HG03139 (cell line): ENCODE results near the gene SMC1B.
"Not testable (repeated sequence)": the region's sequence is repeated elsewhere in the genome, so short reads cannot be mapped to it uniquely, and the experiment has no call there.

Source experiments
- ATAC-seq: cut with Tn5 transposase; IDR thresholded peaks from one replicate; pipeline ENCODE4 v1.9.1; 2021; ENCODE audit not compliant: unreplicated experiment

The SMC1B gene

DNA sequence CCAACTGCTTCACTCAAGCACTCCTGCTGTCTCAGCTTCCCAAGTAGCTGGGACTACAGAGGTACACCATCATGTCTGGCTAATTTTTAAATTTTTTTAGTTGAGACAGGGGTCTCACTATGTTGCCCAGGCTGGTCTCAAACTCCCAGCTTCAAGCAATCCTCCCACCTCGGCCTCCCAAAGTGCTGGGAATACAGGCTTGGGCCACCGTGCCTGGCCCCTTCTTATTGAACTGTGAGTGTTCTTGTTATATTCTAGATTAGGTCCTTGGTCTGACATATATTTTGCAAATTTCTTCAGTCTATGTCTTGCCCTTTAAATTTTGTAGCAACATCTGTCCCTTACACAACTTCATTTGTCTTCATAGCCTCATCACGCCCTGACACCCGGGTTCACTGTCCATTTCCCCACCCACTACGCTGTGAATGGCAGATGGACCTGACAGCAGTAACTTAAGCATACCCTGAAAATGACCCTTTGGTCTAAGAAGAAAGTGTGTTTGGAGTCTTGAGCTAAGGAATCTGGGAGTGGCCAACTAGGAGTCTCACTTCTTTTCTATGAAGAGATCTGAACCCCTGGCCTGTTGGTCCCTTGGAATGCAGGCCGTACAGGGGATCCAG is 107.8 kb downstream of the SMC1B start:
- no peak for ATAC-seq

DNA sequence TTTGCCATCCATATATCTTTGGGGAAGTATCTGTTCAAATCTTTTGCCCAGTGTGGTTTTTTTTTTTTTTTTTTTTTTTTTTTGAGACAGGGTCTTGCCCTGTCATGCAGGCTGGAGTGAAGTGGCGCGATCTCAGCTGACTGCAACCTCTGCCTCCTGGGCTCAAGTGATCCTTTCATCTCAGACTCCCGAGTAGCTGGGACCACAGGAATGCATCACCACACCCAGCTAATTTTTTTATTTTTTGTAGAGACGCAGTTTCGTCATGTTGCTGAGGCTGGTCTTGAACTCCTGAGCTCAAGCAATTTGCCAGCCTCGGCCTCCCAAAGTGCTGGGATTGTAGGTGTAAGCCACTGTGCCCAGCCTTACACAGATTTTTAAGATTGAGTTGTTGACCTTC is 108.4 kb downstream of the SMC1B start:
- no peak for ATAC-seq

DNA sequence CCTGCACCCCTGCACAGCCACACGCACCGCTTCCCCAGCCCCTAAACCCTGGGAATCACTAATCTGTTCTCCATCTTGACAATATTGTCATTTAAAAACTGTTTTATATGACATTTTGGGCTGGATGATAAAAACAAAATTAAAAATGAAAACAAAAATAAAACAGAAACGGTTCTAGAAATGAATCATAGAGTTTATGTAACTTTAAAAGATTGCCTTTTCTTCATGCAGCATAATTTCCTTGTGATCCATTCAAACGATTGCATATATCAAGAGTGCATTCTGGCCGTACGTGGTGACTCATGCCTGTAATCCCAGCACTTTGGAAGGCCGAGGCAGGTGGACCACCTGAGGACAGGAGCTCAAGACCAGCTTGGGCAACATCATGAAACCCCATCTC is 110.2 kb downstream of the SMC1B start:
- no peak for ATAC-seq

DNA sequence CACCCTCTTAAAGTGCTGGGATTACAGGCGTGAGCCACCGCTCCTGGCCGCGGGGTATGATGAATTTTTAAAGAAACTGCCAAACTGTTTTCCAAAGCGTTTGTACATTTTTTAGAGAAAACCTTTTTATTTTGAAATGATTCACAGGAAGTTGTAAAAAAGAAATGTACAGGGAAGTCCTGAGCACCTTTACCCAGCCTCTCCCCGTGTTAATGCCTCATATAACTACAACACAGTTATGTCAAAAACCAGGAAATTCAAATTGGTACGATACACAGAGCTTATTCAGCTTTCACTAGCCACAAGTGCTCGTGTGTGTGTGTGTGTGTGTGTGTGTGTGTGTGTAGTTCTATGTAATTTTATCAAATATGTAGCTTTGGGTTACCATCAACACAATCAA is 110.6 kb downstream of the SMC1B start:
- no peak for ATAC-seq

DNA sequence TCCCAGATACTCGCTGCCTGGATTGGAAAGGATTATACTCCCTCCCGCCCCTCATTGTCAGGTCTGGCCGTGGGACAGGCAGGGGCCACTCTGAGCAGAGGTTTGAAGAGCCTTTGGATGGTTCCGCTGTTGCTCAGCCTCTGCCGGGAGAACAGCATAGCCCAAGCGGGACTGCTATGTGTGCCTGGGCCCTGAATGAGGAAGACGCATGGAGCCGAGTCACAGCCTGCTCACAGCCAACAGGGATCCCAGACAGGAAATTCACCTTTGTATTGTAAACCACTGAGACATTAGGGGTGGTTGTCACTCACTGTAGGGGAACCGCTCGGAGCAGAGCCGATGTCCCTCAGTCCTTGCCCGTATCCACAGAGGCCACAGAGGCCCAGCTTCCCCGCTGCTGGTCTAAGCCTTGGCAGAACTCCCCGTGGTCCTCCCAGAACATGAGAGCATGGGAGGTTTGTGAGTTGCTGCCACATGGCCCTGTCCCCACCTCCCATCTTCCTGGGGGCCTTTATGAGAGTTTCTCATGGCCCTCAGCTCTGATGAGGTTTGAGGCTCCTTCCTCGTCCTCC is 114.4 kb downstream of the SMC1B start:
- ATAC-seq = no peak

DNA sequence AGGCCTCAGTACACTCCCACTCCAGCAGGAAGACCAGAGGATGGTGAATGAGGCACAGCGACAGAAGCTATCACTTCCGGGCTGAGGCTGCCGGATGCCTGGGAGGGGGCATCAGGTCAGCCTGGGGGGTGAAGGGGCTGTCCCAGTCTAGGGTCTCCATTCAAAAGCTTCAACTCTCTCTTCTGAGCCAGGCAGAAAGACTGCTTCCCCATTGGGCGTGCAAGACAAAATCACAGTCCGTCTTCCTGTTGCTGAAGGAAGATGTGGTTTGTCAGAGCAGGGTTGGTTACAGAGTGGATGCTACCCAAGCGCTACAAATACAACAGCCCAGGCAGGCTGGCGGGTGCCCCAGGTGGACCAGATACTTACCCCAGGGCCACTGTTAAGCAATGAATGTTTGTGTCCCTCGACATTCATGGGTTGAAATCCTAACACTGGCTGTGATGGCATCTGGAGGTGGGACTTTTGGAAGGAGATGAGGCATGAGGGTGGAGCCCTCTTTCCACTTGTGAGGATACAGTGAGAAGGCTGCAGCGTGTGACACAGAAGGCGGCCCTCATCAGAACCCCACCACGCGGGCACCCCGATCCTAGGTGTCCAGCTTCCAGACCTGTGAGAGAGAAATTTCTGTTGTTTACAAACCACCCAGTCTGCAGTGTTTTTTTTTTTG is 116.6 kb downstream of the SMC1B start:
- no peak for ATAC-seq

DNA sequence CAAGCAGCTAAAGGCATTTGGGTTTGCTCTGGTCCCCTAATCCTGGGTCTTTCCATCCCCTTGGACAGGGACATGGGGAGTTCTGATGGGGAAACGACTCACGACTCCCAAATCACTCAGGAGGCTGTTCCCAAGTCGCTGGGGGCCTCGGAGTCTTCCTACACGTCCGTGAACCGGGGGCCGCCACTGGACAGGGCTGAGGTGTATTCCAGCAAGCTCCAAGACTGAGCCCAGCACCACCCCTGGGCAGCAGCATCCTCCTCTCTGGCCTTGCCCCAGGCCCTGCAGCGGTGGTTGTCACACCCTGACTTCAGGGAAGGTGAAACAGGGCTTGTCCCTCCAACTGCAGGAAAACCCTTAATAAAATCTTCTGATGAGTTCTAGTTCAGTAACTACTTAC is 117.9 kb downstream of the SMC1B start:
- ATAC-seq = no peak

DNA sequence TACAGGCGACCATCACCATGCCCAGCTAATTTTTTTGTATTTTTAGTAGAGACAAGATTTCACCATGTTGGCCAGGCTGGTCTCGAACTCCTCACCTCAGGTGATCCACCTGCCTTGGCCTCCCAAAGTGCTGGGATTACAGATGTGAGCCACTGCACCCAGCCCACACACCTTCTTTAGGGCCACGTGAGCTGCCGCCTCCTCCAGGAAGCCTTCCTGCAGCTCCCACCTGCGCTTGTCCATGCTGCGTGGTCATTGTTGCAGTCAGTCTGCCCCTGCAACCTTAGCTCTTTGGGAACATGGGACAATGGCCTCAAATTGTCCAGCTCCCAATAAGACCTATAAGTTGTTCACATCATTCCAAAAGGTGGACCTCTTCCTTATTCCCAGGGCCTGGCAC is 118.4 kb downstream of the SMC1B start:
- ATAC-seq = not testable (repeated sequence)
